Gastroesophageal sphincter (tissue), 4 donors: ENCODE data around the gene DNAJC4. TPM values are rescaled to one million over a fixed set of nuclear protein-coding genes. Genes with fewer than 3 reads are reported as not detected.

Experiments used
- ATAC-seq: fragments of 150-250 bp; one replicate; pipeline ENCODE4 v1.9.1; 2016; ENCODE audit warnings: mild to moderate bottlenecking, moderate library complexity
- H3K27ac ChIP-seq, 4 donors: fragments of 200-600 bp; sonication (generic) in 3 of 4; 1 replicate in 3 of 4; 2 replicates in 1 of 4; pipeline ENCODE4 v1.5.1; 2016 to 2019
- H3K27me3 ChIP-seq: fragments of 200-600 bp; sonication (generic); one replicate; pipeline ENCODE4 v1.5.1; 2019
- H3K36me3 ChIP-seq, 2 donors: fragments of 200-600 bp; sonication (generic); one replicate each; pipeline ENCODE4 v1.5.1; 2019; ENCODE audit warnings: control low read depth in 1 of 2
- H3K4me1 ChIP-seq, 3 donors: fragments of 200-600 bp; sonication (generic); 1 replicate in 2 of 3; 2 replicates in 1 of 3; pipeline ENCODE4 v1.5.1; 2016 to 2019; ENCODE audit warnings: control low read depth in 2 of 3
- H3K4me3 ChIP-seq, 2 donors: fragments of 200-600 bp; sonication (generic); one replicate each; pipeline ENCODE4 v1.5.1; 2019; ENCODE audit warnings: mild to moderate bottlenecking in 1 of 2, moderate library complexity in 1 of 2
- H3K9me3 ChIP-seq, 3 donors: fragments of 200-600 bp; sonication (generic); one replicate each; pipeline ENCODE4 v1.5.1; 2017 to 2019; ENCODE audit warnings: control low read depth in 2 of 3
- EP300 ChIP-seq: sonication (generic); formaldehyde crosslinking; IDR thresholded peaks from one replicate; pipeline ENCODE4 v1.6.1; 2017; ENCODE audit warnings: antibody characterized with exemption, mild to moderate bottlenecking
- POLR2A ChIP-seq, 2 donors: fragments of 450-650 bp; IDR thresholded peaks; one replicate each; pipeline ENCODE4 v1.6.1; 2017; ENCODE audit warnings: antibody characterized with exemption in 2 of 2, mild to moderate bottlenecking in 2 of 2, moderate library complexity in 1 of 2
- POLR2AphosphoS5 ChIP-seq: sonication (generic); formaldehyde crosslinking; IDR thresholded peaks from one replicate; pipeline ENCODE4 v1.6.1; 2017; ENCODE audit warnings: antibody characterized with exemption
- WGBS, 2 donors: methylation state at CpG; one replicate each; pipeline ENCODE4 v1.1.5; 2018; ENCODE audit warnings: low coverage in 1 of 2; 5-methylcytosine and 5-hydroxymethylcytosine counted together
- total RNA-seq, 4 donors: library from RNA; depleted of rRNA; stranded (reverse); fragments of >200 nt; gene quantifications; one replicate each; pipeline ENCODE4 v1.1.0, GENCODE V29; 2016
- TF ChIP-seq, protein P1 (sequence below), 4 experiments: fragments of 200-600 bp in 2 of 4; fragments of 450-650 bp in 2 of 4; sonication (generic) in 1 of 4; IDR thresholded peaks; one replicate each; pipeline ENCODE4 v1.5.1; 2017 to 2019; ENCODE audit warnings: antibody characterized with exemption in 4 of 4, mild to moderate bottlenecking in 2 of 4, moderate library complexity in 2 of 4

DNAJC4 gene
- total RNA-seq, 4 donors from 2014 or later: 7.1 to 33.5 (median 28.9) TPM

DNA sequence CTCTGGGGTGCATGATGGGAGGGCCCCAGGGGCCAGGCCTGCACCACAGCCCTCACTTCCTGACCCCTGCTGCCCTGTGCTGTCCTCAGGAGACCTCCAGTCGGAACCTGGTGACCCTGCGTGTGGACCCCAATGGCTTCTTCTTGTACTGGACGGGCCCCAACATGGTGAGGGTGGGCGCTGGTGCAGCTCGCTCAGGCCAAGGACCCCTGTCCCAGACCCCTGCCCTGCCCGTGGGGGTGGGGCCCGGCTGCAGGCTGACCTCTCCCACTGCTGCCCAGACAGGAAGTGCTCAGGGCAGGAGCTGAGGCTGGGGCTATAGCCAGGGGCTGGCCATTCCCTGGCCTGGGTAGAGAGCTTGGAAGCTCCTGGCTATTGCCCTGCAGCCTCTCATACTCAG is 24.0 kb downstream of the DNAJC4 start:
- peaks cover 0 to 52% of the 10 kb centered on the region in 2 donors for H3K36me3 ChIP-seq
- WGBS, 2 donors: 80% methylated on average over 1 of the region's 7 CpGs; no CpG with 5 or more reads in 1 of the 2 donors
- H3K4me1 ChIP-seq: peaks cover 0 to 41% (median 25%) of the 10 kb centered on the region in 3 donors
- no peaks in the 10 kb centered on the region for H3K27me3 ChIP-seq
- H3K4me3 ChIP-seq: no peak overlapping the region
- no peaks in the 10 kb centered on the region for H3K9me3 ChIP-seq
- H3K27ac ChIP-seq: no peak overlapping the region
- TF ChIP-seq EP300 (no peak), POLR2AphosphoS5 (no peak), POLR2A (IDR thresholded peaks at IDR 0.05) (no peak)
- TF ChIP-seq, protein P1, sequence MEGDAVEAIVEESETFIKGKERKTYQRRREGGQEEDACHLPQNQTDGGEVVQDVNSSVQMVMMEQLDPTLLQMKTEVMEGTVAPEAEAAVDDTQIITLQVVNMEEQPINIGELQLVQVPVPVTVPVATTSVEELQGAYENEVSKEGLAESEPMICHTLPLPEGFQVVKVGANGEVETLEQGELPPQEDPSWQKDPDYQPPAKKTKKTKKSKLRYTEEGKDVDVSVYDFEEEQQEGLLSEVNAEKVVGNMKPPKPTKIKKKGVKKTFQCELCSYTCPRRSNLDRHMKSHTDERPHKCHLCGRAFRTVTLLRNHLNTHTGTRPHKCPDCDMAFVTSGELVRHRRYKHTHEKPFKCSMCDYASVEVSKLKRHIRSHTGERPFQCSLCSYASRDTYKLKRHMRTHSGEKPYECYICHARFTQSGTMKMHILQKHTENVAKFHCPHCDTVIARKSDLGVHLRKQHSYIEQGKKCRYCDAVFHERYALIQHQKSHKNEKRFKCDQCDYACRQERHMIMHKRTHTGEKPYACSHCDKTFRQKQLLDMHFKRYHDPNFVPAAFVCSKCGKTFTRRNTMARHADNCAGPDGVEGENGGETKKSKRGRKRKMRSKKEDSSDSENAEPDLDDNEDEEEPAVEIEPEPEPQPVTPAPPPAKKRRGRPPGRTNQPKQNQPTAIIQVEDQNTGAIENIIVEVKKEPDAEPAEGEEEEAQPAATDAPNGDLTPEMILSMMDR (IDR thresholded peaks at IDR 0.05): no peak
- ATAC-seq: no peak

DNA sequence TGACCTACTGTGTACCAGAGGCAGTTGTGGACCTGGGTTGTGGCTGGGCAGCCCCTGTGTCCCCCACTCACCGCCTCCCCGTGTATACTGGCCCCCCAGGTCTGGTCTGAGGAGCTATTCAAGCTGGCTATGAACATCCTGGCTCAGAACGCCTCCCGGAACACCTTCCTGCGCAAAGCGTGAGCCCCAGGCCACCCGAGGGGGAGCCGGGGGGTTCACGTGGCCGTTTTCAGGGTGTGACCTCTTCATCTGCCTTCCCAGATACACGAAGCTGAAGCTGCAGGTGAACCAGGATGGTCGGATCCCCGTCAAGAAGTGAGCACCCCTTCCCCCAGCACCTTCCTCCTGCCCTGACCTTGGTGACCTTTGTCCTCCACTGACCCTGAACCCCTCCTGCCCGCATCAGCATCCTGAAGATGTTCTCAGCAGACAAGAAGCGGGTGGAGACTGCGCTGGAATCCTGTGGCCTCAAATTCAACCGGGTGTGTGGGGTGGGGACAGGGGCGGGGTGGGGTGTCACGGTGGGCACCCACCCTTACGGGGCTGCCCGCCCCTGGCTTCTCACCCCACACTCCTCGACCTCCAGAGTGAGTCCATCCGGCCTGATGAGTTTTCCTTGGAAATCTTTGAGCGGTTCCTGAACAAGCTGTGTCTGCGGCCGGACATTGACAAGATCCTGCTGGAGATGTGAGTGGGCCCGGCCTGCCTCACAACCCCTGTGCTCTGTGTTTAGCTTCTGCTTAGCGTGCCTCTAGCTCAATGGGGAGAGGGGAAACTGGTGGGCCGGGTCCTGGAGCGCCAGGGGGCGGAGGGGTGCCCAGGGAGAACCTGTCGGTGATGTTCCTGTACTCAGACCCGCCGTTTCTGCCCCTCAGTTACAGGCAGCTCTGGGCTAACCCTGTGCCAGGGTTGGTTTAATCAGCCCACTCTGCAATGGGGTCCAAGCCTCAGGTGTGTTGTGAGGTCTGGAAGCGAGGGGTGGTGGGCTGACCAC is 25.1 kb downstream of the DNAJC4 start:
- WGBS, 2 donors: 80% methylated on average over 14 of the region's 35 CpGs; no CpG with 5 or more reads in 1 of the 2 donors
- peaks cover 0 to 38% (median 24%) of the 10 kb centered on the region in 3 donors for H3K4me1 ChIP-seq
- no peaks in the 10 kb centered on the region for H3K9me3 ChIP-seq
- peaks cover 0 to 63% of the 10 kb centered on the region in 2 donors for H3K36me3 ChIP-seq
- H3K27me3 ChIP-seq: no peaks in the 10 kb centered on the region
- ATAC-seq: no peak
- H3K27ac ChIP-seq: no peak overlapping the region
- no peak overlapping the region for H3K4me3 ChIP-seq
- TF ChIP-seq POLR2A (IDR thresholded peaks at IDR 0.05): no peak
- TF ChIP-seq, protein P1 (IDR thresholded peaks at IDR 0.05): no peak
- no peak for TF ChIP-seq POLR2AphosphoS5
- TF ChIP-seq EP300: no peak

DNA sequence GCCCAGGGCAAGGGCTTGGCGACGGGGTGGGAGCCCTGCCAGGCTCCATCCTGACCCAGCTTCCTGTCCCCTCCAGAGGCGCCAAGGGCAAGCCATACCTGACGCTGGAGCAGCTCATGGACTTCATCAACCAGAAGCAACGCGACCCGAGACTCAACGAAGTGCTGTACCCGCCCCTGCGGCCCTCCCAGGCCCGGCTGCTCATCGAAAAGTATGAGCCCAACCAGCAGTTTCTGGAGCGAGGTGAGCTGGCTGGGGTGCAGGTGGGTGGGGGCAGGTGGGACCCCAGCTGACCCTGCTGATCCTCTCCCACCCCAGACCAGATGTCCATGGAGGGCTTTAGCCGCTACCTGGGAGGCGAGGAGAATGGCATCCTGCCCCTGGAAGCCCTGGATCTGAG is 26.0 kb downstream of the DNAJC4 start:
- Histone ChIP-seq H3K27me3 (no peaks in the 10 kb centered on the region), H3K36me3 (peaks cover 0 to 70% of the 10 kb centered on the region in 2 donors), H3K4me1 (peaks cover 0 to 30% (median 18%) of the 10 kb centered on the region in 3 donors), H3K9me3 (no peaks in the 10 kb centered on the region), H3K27ac (no peak overlapping the region), H3K4me3 (no peak overlapping the region)
- TF ChIP-seq EP300: no peak
- no peak for TF ChIP-seq POLR2A (IDR thresholded peaks at IDR 0.05)
- no peak for TF ChIP-seq POLR2AphosphoS5
- ATAC-seq: no peak
- WGBS, 2 donors: no CpG with 5 or more reads among the region's 15 CpGs

DNA sequence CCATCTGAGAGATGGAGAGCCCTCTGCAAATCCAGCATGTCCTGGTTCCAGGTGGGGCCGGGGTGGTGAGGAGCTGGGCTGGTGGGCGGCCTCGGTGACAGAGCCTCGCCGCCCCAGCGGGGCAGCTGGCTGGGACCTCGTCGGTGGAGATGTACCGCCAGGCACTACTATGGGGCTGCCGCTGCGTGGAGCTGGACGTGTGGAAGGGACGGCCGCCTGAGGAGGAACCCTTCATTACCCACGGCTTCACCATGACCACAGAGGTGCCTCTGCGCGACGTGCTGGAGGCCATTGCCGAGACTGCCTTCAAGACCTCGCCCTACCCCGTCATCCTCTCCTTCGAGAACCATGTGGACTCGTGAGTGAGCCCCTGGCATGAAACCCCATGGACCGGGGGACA is 28.0 kb downstream of the DNAJC4 start:
- Histone ChIP-seq H3K9me3 (no peaks in the 10 kb centered on the region), H3K27me3 (no peaks in the 10 kb centered on the region), H3K36me3 (peaks cover 0 to 90% of the 10 kb centered on the region in 2 donors), H3K4me3 (no peak overlapping the region), H3K27ac (no peak overlapping the region), H3K4me1 (peaks cover 0 to 11% (median 4%) of the 10 kb centered on the region in 3 donors)
- TF ChIP-seq, protein P1 (IDR thresholded peaks at IDR 0.05): no peak
- TF ChIP-seq POLR2A (IDR thresholded peaks at IDR 0.05) (no peak), POLR2AphosphoS5 (no peak), EP300 (no peak)
- WGBS, 2 donors: 91% methylated on average over 14 of the region's 24 CpGs; no CpG with 5 or more reads in 1 of the 2 donors
- no peak for ATAC-seq

DNA sequence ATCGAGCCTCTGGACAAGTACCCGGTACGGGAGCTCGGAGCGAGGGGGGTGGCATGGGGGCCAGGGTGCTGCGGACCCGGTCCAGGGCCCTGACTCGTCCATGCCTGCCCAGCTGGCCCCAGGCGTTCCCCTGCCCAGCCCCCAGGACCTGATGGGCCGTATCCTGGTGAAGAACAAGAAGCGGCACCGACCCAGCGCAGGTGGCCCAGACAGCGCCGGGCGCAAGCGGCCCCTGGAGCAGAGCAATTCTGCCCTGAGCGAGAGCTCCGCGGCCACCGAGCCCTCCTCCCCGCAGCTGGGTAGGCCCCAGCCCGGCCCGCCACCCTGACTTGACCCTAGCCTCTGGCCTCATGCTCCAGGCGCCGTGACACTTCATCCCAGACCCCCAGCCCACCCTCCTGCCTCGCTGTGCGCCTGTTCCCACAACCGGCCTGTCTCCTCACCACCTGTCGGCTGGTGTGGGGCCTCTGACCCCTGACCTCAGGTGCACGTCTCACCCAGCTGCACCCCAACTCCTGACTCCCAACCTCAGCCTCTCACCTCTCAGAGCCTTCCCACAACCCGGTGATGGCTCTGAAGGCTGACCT is 28.7 kb downstream of the DNAJC4 start:
- TF ChIP-seq, protein P1 (IDR thresholded peaks at IDR 0.05): no peak
- TF ChIP-seq EP300: no peak
- no peak for TF ChIP-seq POLR2AphosphoS5
- TF ChIP-seq POLR2A (IDR thresholded peaks at IDR 0.05): no peak
- Histone ChIP-seq H3K27ac (no peak overlapping the region), H3K9me3 (no peaks in the 10 kb centered on the region), H3K27me3 (no peaks in the 10 kb centered on the region), H3K4me1 (peaks cover 0 to 4% (median 0%) of the 10 kb centered on the region in 3 donors), H3K36me3 (peaks cover 0 to 97% of the 10 kb centered on the region in 2 donors), H3K4me3 (no peak overlapping the region)
- no peak for ATAC-seq
- WGBS, 2 donors: 20 to 87% methylated on average over 1 to 7 of the region's 32 CpGs
